HG02623 (cell line): Measurements from ENCODE around the gene FGFBP2.

Experiments used
- ATAC-seq: cut with Tn5 transposase; IDR thresholded peaks from one replicate; pipeline ENCODE4 v1.9.1; 2021; ENCODE audit warnings: moderate library complexity; ENCODE audit not compliant: unreplicated experiment

FGFBP2 gene

GRCh38 chr4:15968551-15969300 is 5.8 kb upstream of the FGFBP2 start:
- no peak for ATAC-seq

GRCh38 chr4:15965325-15965724 is 2.4 kb upstream of the FGFBP2 start:
- no peak for ATAC-seq

- no peak for ATAC-seq
Measured at GRCh38 chr4:15964159-15964558, 1.2 kb upstream of the FGFBP2 start.

GRCh38 chr4:15963576-15963975 is 601 bp upstream of the FGFBP2 start:
- peak; percentile 68 for ATAC-seq

- no peak for ATAC-seq
Measured at GRCh38 chr4:15961781-15962510, 1.0 kb downstream of the FGFBP2 start.

- no peak for ATAC-seq
Measured at GRCh38 chr4:15958562-15958961, 4.4 kb downstream of the FGFBP2 start.

- ATAC-seq, result peak; percentile 78
Measured at GRCh38 chr4:15956179-15956850, 6.7 kb downstream of the FGFBP2 start.

GRCh38 chr4:15955670-15956069 is 7.3 kb downstream of the FGFBP2 start:
- no peak for ATAC-seq

GRCh38 chr4:15953625-15954024 is 9.3 kb downstream of the FGFBP2 start:
- no peak for ATAC-seq

GRCh38 chr4:15951781-15952180 is 11.2 kb downstream of the FGFBP2 start:
- ATAC-seq, result no peak

- no peak for ATAC-seq
Measured at GRCh38 chr4:15948826-15949225, 14.1 kb downstream of the FGFBP2 start.

- no peak for ATAC-seq
Measured at GRCh38 chr4:15947684-15948083, 15.3 kb downstream of the FGFBP2 start.

- ATAC-seq, result no peak
Measured at GRCh38 chr4:15945516-15945915, 17.5 kb downstream of the FGFBP2 start.

- ATAC-seq, result no peak
Measured at GRCh38 chr4:15944895-15945294, 18.1 kb downstream of the FGFBP2 start.

GRCh38 chr4:15942283-15942682 is 20.7 kb downstream of the FGFBP2 start:
- no peak for ATAC-seq

GRCh38 chr4:15938640-15939039 is 24.3 kb downstream of the FGFBP2 start, which contains the start of gene FGFBP1:
Gene FGFBP1, minus strand, starts transcription at chr4:15938740. Its CDS starts 2,108 bp downstream, at chr4:15936632.
- ATAC-seq, result no peak

- ATAC-seq, result no peak
Measured at GRCh38 chr4:15938182-15938581, 24.8 kb downstream of the FGFBP2 start.

GRCh38 chr4:15936495-15936894 is 26.5 kb downstream of the FGFBP2 start:
- no peak for ATAC-seq

- no peak for ATAC-seq
Measured at GRCh38 chr4:15935504-15936402, 27.2 kb downstream of the FGFBP2 start.

GRCh38 chr4:15934259-15934658 is 28.7 kb downstream of the FGFBP2 start:
- ATAC-seq, result no peak
